NCI-H82 (cell line): ENCODE data around the gene PRKD2.
"Not testable (repeated sequence)": the region's sequence is repeated elsewhere in the genome, so short reads cannot be mapped to it uniquely, and the experiment has no call there.

Experiments
- DNase-seq: peaks from one replicate; lab custom pipeline; 2025; lab: John Stamatoyannopoulos, UW

Gene PRKD2

DNA sequence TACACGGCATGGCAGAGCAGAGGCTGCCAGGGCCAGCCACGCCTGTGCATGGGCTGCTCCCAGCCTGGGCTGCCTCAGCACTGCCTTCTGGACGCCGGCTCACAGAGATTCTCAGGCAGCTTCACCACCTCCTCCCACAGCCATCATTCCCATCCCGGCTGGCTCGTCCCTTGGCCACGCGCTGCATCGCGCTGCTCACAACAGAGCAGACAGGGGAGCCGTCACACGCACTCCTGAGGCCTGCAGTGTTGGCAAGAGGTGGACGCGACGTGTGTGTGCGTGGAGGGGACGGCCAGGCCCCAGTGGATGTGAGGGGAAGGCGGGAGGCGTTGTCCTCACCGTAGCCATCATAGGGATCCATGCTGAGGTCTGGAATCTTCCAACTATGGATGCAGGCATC is 7.6 kb upstream of the PRKD2 start:
- DNase-seq: no peak

DNA sequence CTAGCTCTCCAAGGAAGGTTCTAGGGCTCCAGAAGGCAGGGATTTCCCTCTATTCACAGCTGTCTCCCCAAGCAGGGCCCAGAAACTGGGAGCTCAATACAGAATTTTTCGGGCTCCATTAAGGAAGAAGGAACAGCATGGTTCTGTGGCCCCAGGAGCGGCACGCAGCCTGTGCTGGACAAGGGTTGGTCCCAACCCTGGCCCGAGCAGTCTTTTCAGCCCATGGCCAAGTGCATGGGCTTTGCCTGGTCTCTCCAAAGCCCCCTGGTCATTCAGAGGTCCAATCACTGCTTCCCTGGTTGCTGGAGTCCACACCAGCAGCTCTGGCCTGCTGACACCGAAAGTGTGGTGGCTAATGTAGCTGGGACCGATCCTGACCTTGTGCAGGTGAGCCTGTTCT is 6.6 kb upstream of the PRKD2 start:
- DNase-seq: no peak

DNA sequence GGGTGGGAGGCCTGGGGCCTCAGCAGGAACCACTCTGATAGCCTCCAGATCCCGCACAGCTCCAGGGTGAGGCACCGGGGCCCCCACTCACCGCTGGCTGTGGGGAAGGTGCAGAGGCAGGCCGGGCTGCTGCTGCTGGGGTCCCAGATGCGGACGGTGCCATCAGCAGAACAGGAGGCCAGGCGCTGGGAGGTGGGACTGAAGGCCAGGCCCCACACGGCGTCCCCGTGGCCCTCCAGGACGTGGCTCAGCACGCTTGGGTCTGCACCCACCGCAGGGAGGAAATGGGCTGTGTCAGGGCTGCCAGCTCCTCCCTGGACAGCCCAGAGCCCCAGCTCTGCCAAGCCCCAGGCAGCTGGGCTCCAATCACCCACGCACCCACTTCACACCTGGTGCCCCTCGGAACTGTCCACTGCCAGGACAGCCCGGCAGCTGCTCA is 6.1 kb upstream of the PRKD2 start:
- DNase-seq: no peak

DNA sequence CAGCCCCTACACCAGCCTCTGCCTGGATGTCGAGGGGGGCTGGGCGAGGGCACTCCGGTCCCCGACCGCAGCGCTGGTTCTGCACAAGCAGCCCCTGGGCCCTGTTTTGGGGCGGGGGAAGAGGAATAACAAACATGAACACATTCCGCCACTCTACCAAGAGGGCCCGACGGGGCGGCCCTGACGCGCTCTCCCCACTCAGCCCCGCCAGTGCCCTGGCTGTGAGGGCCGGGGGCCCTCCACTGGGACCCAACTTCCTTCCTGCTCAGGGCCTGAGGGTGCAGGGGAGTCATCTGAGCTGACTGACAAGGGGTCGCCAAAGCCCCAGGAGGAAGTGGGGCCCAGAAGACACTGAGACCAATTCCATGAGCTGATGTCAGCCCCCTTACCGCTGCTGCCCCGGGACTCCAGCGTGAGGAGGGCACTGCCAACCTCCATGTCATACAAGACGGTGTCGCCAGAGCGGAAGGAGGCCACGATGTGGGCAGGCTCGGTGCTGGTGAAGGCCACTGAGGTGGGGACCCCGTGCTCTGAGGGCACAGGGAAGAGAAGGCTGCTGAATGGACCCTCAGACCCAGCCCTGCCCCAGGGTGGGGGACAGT is 5.6 kb upstream of the PRKD2 start:
- no peak for DNase-seq

DNA sequence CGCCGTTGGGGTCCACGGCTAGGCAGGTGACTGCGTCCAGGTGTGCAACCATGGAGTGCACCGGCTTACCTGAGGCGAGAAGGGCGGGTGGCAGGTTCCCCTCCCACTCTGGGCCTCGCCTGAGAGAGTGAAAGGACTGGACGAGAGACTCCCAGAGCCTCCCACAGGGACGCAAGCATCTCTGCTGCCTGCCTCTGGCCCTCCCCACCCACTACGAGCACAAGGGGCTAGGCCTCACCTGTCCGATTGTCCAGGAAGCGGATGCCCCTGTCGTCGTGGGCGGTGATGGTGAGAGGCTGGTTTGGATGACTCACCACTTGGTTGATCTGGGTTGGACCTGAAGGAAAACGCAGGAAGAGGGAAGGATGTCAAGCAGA is 5.1 kb upstream of the PRKD2 start:
- DNase-seq: no peak

DNA sequence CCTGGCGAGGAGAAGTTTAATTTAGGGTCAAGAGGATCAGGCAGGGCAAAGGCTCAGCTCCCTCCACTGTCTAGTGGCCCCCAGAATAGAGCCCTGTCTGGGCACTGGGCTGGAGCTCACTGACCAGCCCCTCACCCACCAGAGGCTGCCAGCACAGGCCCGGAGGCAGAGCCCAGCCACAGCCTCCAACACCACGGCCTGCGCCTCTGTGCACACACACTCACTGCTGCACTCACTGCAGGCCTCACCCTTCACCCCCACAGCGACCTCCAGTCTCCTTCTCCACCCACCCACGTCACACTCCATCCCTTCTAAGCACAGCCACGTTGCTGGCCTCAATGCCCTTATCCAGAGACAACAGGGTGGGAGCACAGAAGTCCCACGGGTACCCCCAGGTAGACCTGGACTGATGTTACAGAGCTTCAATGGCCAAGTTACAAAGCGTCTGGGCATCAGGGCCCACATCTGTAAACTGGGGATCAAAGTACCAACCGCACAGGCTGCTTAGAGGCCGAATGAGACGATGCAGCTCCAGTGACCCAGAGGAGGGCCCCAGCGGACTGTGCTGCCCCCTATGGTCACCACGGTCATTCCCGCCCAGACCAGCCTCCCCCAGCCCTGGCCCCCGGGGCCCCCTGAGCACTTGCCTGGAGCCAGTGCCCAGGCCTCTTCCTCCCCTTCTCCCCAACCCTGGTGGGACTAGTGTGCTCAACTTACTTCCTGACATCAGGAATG is 4.5 kb upstream of the PRKD2 start:
- no peak for DNase-seq

DNA sequence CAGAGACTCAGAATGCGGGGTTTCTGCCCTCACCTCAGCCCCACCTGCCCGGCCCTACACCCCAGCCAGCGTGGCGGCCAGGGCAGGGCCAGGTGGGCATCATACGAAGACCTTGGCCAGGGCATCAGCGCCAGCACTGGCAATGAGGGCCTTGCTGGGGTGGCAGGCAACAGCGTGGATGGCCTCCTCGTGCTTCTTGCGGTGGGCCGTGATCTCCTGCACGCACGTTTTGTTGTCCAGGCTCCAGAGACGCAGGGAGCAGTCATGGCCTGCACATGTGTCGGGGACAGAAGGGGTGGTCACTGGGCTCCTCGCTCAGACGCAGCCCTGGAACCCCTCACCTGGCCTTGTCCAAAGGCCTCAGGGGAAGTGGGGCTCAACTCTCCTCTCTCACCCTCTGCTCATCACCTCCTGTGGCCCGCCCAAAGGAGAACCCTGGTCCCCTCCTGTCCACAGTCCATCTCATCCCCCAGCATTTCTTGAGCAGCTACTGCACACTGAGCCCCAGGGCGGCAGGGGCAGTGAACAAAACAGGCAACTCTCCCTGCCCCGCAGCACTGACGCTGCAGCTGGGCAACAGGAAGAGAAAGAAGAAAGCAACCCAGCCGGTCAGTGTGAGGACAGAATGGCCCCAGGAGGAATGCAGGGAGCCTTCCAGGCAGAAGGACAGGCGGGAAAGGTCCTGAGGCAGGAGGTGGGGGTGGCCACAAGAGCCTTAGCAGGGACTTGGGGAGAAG is 3.8 kb upstream of the PRKD2 start:
- no peak for DNase-seq

DNA sequence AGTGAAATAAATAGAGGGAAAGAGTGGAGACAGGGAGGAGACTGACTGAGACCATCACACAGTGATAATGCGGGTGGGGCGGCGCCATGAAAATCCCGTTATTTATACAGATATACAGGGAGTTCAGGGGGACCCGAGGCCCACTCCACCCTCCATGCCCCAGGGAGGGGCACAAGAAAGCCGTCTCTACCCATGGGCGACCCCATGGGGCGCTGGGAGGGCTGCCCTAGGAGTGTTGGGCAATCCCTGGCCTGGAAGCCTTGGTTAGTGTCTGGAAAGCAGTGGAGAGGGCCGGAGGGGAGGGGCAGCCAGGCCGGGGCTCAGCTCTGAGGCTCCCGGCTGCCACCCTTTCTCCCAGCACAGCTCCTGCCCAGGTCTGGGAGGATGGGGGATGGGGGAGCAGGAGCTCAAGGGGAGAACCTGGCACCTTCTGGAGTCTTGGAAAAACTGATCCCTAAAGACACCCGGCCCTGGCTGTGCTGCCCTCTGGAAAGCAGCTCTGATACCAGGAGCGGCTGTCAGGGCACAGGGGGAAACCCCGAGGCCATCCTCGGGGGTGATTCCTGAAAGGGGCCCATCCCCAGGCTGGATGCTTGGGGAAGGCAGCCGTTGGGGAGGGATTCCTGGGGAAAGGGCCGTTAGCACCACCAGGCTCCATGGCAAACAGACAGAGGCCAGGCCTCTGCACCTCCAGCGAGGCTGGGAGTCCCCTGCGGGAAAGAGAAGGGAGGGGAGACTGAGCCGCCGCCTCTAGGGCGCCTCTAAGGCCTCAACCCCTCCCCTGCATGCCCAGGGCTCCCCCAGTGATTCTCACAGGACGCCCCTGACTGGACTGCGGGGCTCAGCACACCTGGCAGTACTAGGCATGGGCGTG is 3.0 kb upstream of the PRKD2 start:
- peak; percentile 42 for DNase-seq

DNA sequence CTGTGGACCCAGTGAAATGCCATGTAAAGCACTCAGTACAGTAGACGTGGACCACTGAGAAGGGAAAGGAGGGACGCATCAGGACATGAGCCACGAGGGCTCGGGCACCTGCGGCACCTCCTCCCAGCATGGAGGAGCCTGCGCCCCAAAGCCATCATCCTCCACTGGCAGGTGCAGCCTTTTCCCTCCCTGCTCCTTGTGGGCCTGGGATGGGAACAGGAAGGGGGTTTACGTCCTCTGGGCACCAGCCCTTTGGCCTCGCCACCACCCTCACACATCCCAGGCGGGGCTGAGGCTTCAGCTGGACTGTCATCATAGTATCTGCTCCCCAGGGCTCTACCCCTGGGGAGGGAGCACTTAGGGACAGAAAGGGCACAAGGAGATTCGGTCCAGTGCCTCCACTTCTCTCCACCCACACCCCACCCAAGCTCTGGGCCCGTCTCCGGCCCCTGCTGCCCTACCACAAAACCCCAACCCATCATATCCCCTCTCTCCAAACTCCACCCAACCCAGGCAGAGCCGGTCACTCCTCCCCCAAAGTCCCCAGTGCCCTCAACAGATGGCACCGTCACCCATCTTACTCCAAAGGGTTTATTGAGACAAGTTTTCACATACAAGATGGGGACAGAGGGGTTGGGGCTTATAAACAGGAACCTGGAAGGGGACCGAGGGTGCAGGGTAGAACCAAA is 2.2 kb upstream of the PRKD2 start:
- DNase-seq: peak; percentile 42

DNA sequence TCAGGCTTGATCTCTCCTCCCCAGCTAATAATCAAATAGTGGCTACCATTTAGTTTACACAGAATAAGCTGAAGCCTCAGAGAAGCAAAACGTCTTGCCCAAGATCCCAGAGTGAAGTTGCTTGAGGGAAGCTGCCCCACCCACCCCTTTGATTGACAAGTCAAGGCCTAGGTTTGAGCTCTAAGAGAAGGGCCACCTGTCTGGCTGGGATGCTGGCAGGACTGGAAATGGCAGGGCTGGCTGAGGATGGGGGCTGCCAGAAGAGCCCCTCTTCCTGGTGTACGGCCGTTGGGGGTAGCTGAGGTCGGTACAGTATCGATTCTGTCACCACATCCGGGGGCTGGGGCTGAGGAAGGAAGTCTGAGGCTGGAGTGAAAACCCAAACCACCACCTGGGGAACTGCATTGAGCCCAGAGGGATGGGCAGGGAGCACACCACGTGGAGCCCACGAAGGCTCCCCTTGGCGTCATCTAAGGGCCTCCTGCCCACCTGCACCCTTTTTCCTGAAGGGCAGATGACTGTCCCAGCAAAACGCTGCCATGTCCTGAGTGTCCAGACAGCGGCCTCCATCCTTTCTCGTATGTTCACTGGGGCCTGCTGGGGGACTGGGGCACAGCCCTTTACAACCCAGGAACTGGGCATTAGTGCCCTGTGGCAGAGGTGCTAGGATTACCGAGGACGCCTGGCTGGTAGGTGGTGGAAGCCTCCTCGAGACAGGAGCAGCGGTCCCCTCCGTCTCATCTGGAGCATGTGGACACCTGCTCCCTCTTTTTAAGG is 1.4 kb upstream of the PRKD2 start:
- peak; percentile 71 for DNase-seq

DNA sequence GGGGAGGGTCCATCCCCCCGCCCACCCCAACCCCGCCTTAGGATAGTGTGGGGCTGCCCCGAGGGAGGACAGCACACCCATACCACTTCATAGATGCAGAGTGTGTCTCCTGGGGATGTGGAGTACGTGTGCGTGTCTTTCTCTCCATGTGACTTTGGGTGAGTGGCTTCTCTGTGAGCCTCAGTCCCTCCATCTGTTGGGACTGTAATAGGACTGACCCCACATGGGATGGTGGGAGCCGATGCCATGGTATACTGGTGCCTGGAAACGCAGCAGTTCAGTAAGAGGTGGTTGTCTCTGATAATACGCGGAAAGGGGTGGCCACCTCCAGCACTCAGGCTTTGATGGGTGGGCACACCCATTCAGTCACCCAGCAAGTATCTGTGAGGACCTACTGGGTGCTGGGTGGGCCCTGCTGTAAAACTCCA is 816 bp upstream of the PRKD2 start:
- DNase-seq: peak; percentile 55

DNA sequence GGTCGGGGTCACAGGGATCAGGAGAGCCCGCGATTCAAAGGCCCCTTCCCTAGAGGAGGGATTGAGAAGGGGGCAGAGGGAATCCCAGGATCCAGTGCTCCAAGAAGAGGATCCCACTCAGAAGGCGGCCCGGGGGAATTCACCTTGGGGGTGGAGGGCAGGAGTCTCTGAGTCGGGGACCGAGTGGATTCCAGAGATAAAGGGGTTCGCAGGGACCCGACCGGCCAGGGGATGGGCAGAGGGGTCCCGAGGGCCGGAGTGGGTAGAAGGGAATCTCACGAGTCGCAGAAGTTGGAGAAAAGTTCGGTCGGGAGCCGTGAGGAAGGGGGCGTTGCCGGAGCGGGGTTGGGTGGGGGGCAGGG is 261 bp downstream of the PRKD2 start:
- DNase-seq: peak; percentile 65

DNA sequence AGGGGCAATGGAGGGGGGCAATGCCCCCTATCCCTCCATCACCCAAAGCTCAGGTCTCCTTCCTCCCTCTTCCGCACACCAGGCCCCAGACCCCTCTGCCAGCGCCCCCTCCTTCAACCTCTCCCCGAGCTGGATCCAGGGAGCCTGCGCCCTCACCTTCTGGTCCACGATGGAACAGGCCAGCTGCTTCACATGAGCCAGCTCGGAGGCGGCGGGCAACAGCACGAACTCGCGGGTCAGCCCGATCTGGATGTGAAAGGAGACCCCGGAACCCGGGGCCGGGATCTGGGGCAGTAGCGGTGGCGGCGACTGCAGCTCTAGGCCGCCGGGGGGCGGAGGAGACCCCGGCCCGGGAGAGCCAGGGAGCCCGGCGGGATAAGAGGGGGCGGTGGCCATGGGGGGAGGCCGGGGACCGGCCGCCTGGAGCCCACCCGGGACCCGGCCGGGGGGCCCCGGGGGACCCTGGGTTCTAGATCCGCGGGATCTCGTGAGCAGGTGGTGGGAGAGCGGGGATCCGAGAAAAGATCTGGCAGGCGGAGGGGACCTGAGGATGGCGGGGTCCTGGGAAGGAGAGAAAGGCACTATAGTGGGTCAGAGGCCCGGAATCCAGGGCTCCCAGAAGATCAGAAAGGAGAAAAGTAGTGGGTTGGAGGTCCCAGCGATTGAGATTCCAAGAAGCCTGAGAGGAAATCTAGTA is 791 bp downstream of the PRKD2 start:
- peak; percentile 51 for DNase-seq

DNA sequence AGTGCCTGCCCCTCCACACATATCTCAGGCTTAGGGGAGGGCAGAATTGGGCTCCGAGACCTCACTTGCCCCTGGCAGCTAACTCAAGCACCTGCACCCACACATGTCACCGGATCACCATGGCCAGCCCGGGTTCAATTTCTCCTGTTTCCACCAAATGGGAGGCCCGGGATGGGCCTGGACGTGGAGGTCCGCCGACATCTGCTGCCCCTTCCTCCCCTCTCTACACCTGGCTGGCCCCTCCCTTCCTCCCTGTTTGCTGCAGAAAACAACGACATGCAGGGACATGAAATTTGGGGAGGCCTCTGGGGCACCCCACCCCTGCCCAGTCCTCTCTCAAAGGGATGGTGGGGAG is 1.3 kb downstream of the PRKD2 start:
- DNase-seq: no peak

DNA sequence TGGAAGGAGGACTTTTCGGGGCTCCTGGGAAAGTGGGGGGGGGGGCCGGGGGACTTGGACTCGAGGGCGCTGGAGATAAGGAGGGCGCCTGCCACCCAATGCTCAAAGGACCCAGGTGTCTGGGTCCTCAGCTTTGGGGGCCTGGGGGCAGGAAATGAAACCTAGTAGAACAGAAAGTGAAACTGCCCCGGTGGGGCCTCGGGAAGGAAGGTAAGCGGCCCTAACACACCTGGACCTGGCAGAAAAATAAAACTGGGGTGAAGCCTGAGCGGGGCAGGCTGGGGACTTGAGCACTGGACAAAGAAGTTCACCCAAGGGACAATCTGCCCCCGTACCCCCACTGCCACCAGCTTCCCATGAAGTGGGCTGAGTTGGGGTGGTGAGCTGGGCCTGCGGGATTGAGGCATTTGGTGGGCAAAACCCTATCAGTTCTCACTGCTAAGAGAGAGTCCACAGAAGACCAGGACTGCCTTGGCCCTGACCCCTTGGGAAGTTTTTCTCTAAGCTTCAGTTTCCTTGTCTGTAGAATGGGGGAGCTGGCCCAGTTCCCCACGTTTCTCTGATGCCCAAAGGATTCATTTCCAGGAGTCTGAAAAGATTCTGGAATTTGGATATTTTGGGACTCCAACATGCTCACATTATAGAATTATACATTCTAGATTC is 2.3 kb downstream of the PRKD2 start:
- DNase-seq: no peak

DNA sequence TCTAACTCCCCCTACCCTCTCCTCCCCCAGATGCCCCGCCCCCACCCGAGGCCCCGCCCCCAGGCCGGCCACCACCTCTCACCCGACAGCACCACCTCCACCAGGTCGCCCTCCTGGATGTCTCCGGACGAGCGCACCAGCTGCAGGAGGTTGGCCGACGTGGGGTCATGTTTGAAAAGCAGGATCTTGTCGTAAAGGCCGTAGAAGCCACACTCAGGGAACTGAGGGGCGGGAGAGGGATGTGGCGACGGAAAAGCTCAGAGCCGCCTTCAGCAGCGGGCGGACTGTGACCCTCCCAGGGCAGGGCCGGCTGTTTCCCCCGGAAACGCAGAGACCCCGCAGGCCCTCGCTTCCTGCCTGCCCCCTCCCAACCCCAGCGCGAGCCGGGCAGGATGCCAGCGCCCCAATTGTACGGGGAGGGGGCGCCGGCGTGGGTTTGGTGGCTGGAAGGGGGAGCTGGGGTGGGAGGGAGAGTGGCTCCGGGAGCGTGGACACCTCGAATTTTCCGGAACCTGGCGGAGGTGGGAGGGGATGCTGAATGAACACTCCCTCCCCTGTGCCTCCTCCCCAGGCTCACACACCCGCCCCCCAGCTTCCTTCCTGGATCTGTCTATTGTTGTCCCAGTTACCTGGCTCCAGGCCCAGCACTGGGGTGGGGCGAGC is 3.0 kb downstream of the PRKD2 start:
- DNase-seq: no peak

DNA sequence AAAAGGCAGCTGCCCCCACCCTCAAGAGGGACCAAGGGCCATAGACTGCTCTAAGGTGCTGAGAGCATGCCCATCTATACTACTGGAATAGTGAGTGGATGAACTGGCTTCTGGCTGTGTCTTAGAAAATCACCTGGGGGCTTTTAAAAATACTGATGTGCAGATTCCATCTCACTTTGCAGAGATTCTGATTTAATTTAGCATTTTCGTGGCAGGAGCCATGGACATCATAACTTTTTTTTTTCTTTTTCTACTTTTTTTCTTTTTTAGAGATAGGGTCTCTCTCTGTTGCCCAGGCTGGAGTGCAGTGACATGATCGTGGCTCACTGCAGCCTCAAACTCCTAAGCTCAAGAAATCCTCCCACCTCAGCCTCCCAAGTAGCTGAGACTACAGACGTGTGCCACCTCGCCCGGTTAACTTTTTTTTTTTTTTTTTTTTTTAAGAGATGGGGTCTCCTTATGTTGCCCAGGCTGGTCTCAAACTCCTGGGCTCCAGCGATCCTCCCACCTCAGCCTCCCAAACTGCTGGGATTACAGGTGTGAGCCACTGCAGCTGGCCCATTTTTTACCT is 4.1 kb downstream of the PRKD2 start:
- not testable (repeated sequence) for DNase-seq

DNA sequence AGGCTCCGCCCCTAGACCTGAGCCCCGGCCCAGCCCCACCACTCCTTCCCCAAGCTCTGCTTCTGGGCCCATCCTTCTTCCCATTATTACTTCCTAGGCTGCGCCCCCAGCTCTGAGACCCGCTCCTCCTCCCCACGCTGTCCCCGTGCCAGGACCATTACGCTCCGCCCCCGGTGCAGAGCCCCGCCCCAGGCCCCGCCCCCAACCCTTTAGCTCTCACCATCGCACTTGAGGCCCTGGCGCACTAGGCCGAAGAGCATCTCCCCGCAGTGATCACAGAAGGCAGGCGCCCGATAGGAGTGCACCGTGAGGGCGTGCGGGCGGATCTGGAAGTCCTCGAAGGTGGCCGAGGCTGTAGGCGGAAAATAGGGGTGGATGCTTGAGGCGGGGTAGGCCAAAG is 6.2 kb downstream of the PRKD2 start:
- no peak for DNase-seq
